Karpas-422 (cell line): ENCODE measurements around the gene CYSLTR2. TPM values are rescaled to one million over a fixed set of nuclear protein-coding genes. Genes with fewer than 3 reads are reported as not detected.

Experiments used
- DNase-seq: peaks from one replicate; pipeline ENCODE4 v3.0.0-alpha.2; 2015
- H2AFZ ChIP-seq: fragments of 200-600 bp; sonication (generic); 2 replicates; pipeline ENCODE4 v1.6.1; 2014; ENCODE audit warnings: antibody characterized with exemption, low read length, mixed read lengths
- H3K27ac ChIP-seq: fragments of 200-600 bp; sonication (generic); 2 replicates; pipeline ENCODE4 v1.5.1; 2014; ENCODE audit warnings: mild to moderate bottlenecking, low read length, moderate library complexity
- H3K27me3 ChIP-seq: fragments of 200-600 bp; sonication (generic); 2 replicates; pipeline ENCODE4 v1.6.1; 2014; ENCODE audit warnings: low read length, mixed read lengths
- H3K36me3 ChIP-seq: fragments of 200-600 bp; sonication (generic); 2 replicates; pipeline ENCODE4 v1.6.1; 2014; ENCODE audit warnings: low read length, mixed read lengths; ENCODE audit not compliant: insufficient read depth
- H3K4me1 ChIP-seq: fragments of 200-600 bp; sonication (generic); 2 replicates; pipeline ENCODE4 v1.6.1; 2014; ENCODE audit warnings: mild to moderate bottlenecking, low read length, mixed read lengths
- H3K4me2 ChIP-seq: fragments of 200-600 bp; sonication (generic); 2 replicates; pipeline ENCODE4 v1.6.1; 2014; ENCODE audit warnings: low read length, low read depth, mild to moderate bottlenecking; ENCODE audit not compliant: poor library complexity, severe bottlenecking
- H3K4me3 ChIP-seq: fragments of 200-600 bp; sonication (generic); 2 replicates; pipeline ENCODE4 v1.5.1; 2014; ENCODE audit warnings: mild to moderate bottlenecking, antibody characterized with exemption, low read length, mixed read lengths
- H3K79me2 ChIP-seq: fragments of 200-600 bp; sonication (generic); 2 replicates; pipeline ENCODE4 v1.6.1; 2014; ENCODE audit warnings: mild to moderate bottlenecking, low read length, mixed read lengths
- H3K9ac ChIP-seq: fragments of 200-600 bp; sonication (generic); 2 replicates; pipeline ENCODE4 v1.6.0; 2014; ENCODE audit warnings: low read length
- H3K9me2 ChIP-seq: fragments of 200-600 bp; sonication (generic), shearing (Covaris generic); replicated peaks from 2 replicates; pipeline ENCODE4 v1.6.0; 2014; ENCODE audit warnings: mild to moderate bottlenecking, low read length, moderate library complexity; ENCODE audit not compliant: insufficient read depth
- H3K9me3 ChIP-seq: fragments of 300-700, 200-600 bp; sonication (generic); 2 replicates; pipeline ENCODE4 v1.6.1; 2014; ENCODE audit warnings: low read length, mixed read lengths
- H4K20me1 ChIP-seq: fragments of 200-600 bp; sonication (generic); 2 replicates; pipeline ENCODE4 v1.6.1; 2014; ENCODE audit warnings: mild to moderate bottlenecking, antibody characterized with exemption, low read length, low read depth; ENCODE audit not compliant: insufficient read depth
- total RNA-seq: library from RNA; depleted of rRNA; stranded (reverse); fragments of >200 nt; shearing (Covaris generic); gene quantifications from 2 replicates; pipeline ENCODE4 v1.2.3, GENCODE V29; 2014; ENCODE audit warnings: low replicate concordance; rRNA removed

CYSLTR2 gene, protein sequence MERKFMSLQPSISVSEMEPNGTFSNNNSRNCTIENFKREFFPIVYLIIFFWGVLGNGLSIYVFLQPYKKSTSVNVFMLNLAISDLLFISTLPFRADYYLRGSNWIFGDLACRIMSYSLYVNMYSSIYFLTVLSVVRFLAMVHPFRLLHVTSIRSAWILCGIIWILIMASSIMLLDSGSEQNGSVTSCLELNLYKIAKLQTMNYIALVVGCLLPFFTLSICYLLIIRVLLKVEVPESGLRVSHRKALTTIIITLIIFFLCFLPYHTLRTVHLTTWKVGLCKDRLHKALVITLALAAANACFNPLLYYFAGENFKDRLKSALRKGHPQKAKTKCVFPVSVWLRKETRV
- 0.22 TPM in 1 of 2 replicates, not detected in the other for total RNA-seq

DNA sequence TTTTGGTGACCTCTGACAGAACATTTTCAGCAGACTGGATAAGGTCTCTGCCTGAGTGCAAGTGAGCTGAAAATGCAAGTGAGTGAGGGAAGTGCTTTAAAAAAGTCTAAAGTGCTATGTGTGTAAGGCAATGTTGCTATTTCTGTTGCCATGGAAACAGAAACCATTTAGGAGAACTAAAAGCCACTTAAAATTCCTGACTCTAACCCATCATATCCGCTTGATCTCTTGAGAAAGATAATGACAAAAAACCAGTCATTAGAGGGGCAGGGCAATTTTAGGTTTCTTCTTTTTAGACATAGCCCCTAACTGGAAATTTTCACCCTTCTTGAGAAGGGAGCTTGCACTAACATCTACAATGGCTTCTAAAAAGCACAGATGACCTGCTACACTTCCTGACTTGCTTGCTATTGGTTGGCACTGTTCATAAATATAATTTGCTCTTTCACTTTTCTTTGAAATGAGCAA, at the start of gene CYSLTR2:
CYSLTR2 (plus strand) TSS at position 458 of the 468 bp plus-strand sequence. CDS start 52,889 bp downstream, outside the sequence.
- Histone ChIP-seq H4K20me1 (no peaks in the 10 kb centered on the region), H3K36me3 (no peaks in the 10 kb centered on the region), H3K27me3 (no peaks in the 10 kb centered on the region), H3K4me3 (no peak within 1 kb of the TSS), H3K4me1 (peaks cover 20% of the 10 kb centered on the region), H3K79me2 (no peaks in the 10 kb centered on the region), H3K9me3 (no peaks in the 10 kb centered on the region), H3K4me2 (peak within 1 kb of the TSS; percentile 31), H2AFZ (no peak within 1 kb of the TSS), H3K9me2 (no peaks in the 10 kb centered on the region), H3K9ac (no peak within 1 kb of the TSS), H3K27ac (no peak within 1 kb of the TSS)
- DNase-seq = peak; percentile 68

DNA sequence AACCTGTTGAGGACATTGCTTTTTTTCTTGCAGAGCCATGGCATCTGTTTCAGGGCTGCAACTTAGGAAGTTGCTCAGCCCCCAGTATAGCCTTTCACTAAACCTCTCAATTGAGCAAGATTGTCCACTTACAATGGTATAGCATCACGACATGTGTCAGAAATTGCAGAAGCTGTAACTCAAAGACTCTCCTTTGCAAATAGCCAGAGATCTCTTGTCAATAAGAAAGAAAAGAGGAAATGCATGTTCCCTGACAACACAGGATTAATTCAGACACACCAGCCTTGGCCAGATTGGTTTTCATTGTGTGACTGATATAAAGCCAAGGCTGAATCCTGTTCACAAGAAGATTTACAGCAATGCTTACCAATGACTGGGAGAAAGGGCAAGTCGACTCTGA, 38.7 kb upstream of the CYSLTR2 start:
- Histone ChIP-seq H3K79me2 (no peaks in the 10 kb centered on the region), H3K4me3 (no peak overlapping the region), H2AFZ (no peak overlapping the region), H3K9me3 (no peaks in the 10 kb centered on the region; the same call in 1 of the 2 replicates), H3K27ac (no peak overlapping the region), H4K20me1 (no peaks in the 10 kb centered on the region), H3K4me1 (no peaks in the 10 kb centered on the region), H3K9me2 (no peaks in the 10 kb centered on the region), H3K9ac (no peak overlapping the region), H3K36me3 (no peaks in the 10 kb centered on the region), H3K27me3 (peaks cover 2% of the 10 kb centered on the region; the same call in 1 of the 2 replicates), H3K4me2 (no peak overlapping the region)
- DNase-seq = no peak

DNA sequence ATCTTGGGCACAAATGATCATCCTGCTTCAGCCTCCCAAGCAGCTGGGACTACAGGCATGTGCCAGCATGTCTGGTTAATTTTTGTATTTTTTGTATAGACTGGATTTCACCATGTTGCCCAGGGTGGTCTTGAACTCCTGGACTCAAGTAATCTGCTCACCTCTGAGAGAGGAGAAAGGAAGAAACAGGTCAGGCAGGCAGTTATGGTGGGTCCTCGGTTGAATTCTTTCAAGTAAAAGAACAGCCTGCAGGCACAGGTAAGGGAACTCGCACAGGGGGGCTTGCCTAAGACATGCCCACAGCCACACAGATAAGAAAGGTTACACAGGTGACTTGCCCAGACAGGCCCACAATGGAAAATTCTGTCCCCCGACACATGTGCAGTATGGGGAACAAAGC, 34.8 kb upstream of the CYSLTR2 start:
- Histone ChIP-seq H3K4me1 (no peaks in the 10 kb centered on the region), H3K79me2 (no peaks in the 10 kb centered on the region), H3K9ac (no peak overlapping the region), H3K27ac (no peak overlapping the region), H3K27me3 (peaks cover 5% of the 10 kb centered on the region; the same call in 1 of the 2 replicates), H3K9me3 (peaks cover 10% of the 10 kb centered on the region), H3K36me3 (no peaks in the 10 kb centered on the region), H3K9me2 (no peaks in the 10 kb centered on the region), H4K20me1 (no peaks in the 10 kb centered on the region), H3K4me2 (no peak overlapping the region), H3K4me3 (no peak overlapping the region), H2AFZ (no peak overlapping the region)
- DNase-seq = no peak

DNA sequence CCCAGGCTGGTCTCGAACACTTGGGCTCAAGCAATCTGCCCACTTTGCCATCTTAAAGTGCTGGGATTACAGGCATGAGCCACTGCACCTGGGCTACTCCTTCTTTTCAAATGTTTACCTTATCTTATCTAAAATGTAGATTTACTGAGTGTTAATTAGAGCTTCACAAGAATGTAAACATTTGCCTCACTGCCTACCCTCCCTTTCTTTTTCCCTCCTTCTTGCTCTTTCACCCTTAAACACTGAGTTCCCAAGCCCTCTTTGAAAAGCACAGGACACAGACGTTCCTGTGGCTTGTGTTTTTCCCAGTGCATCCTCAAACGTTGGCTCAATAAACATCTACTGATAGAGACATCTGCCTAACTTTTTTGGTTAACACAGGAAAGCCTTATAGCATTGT, 32.7 kb upstream of the CYSLTR2 start:
- Histone ChIP-seq H3K27me3 (peaks cover 5% of the 10 kb centered on the region; the same call in 1 of the 2 replicates), H3K27ac (no peak overlapping the region), H3K9me3 (peaks cover 10% of the 10 kb centered on the region), H3K4me2 (no peak overlapping the region), H3K36me3 (no peaks in the 10 kb centered on the region), H3K4me3 (no peak overlapping the region), H2AFZ (no peak overlapping the region), H3K79me2 (no peaks in the 10 kb centered on the region), H4K20me1 (no peaks in the 10 kb centered on the region), H3K9ac (no peak overlapping the region), H3K9me2 (no peaks in the 10 kb centered on the region), H3K4me1 (no peaks in the 10 kb centered on the region)
- DNase-seq = no peak

DNA sequence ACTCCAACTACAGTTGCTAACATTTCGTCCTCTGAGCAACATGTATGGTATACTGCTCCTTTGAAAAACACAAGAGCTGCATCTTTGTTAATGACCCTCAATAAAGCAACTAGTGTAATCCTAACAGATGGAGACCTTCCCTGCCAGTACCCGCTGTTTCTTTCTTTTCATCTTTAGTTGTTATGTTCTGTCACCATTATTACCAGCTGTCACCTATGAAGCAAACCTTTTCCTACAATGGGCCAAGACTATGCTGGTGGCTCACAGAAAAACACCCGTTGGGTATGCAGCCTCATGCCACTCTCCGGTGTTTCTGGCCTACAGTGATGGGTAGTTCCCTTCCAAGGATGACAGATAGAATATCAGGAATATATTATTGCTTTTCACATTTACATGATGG, 29.7 kb upstream of the CYSLTR2 start:
- H3K27ac ChIP-seq = no peak overlapping the region
- H3K36me3 ChIP-seq = no peaks in the 10 kb centered on the region
- H3K4me1 ChIP-seq = no peaks in the 10 kb centered on the region
- H3K27me3 ChIP-seq = 0 out of 2 replicates have a peak, but pooled peaks cover 2% of the 10 kb centered on the region
- no peak overlapping the region for H3K9ac ChIP-seq
- peaks cover 10% of the 10 kb centered on the region for H3K9me3 ChIP-seq
- no peaks in the 10 kb centered on the region for H3K9me2 ChIP-seq
- H3K4me3 ChIP-seq = no peak overlapping the region
- H3K79me2 ChIP-seq = no peaks in the 10 kb centered on the region
- no peak for DNase-seq
- no peak overlapping the region for H2AFZ ChIP-seq
- no peaks in the 10 kb centered on the region for H4K20me1 ChIP-seq
- no peak overlapping the region for H3K4me2 ChIP-seq

DNA sequence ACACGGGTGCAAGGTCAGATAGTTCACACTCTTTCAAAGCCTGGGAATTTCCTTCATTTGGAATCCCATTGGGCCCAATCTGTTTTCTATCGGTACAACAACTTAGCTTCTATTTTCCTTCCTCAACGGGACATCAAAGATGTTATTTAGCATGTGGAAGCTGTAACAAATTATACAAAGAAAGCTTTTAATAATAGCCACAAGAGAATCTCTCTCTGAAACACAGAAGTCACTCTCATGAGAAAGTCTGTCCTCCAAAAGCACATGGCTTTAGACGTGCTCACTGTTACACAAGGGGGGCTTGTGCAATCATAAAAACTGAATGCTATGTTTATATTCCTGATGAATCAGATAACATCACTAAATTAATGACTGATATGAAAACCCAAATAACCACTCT, 28.9 kb upstream of the CYSLTR2 start:
- peaks cover 10% of the 10 kb centered on the region for H3K9me3 ChIP-seq
- no peaks in the 10 kb centered on the region for H3K79me2 ChIP-seq
- H3K4me2 ChIP-seq = no peak overlapping the region
- H3K9me2 ChIP-seq = no peaks in the 10 kb centered on the region
- H3K36me3 ChIP-seq = no peaks in the 10 kb centered on the region
- H3K27ac ChIP-seq = no peak overlapping the region
- H3K27me3 ChIP-seq = 0 out of 2 replicates have a peak, but pooled peaks cover 2% of the 10 kb centered on the region
- no peaks in the 10 kb centered on the region for H3K4me1 ChIP-seq
- DNase-seq = no peak
- H2AFZ ChIP-seq = 0 out of 2 replicates have a peak overlapping the region, but pooled peaks have one; percentile 5
- no peak overlapping the region for H3K9ac ChIP-seq
- no peak overlapping the region for H3K4me3 ChIP-seq
- H4K20me1 ChIP-seq = no peaks in the 10 kb centered on the region

DNA sequence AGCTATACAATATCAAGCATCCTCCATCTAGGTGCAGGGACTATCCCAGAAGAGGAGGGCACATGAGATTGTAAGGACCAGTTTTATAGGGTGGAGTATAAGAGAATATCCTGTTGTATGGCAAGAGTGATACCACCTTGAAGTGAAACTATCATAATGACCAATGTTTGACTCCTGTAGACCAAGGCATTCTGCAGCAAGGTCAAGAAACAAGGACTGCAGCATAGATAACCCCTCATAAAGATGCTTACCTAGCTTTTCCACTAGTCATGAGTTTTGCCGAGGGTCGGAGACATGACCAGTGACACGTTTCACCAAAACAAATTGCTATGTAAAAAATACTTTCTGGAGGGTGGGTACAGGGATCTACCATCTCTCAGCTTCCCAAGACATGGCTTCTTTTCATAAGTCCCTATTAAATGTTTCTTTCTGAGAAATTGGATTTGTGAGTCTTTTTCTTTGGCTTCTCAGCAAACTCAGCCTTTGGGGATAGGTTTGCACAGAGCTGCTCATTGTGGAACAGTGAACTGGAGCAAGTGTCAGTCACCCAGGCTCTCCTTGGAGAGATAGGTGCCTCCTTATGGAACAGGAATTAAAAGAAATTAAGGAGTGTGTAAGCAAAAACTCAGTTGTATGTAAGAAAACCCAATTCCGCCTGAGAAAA, 28.2 kb upstream of the CYSLTR2 start:
- Histone ChIP-seq H3K9ac (no peak overlapping the region), H3K27ac (no peak overlapping the region), H2AFZ (no peak overlapping the region), H3K36me3 (no peaks in the 10 kb centered on the region), H3K9me3 (peaks cover 10% of the 10 kb centered on the region), H3K4me2 (no peak overlapping the region), H4K20me1 (no peaks in the 10 kb centered on the region), H3K4me1 (no peaks in the 10 kb centered on the region), H3K27me3 (0 out of 2 replicates have a peak, but pooled peaks cover 2% of the 10 kb centered on the region), H3K9me2 (no peaks in the 10 kb centered on the region), H3K79me2 (no peaks in the 10 kb centered on the region), H3K4me3 (no peak overlapping the region)
- no peak for DNase-seq

DNA sequence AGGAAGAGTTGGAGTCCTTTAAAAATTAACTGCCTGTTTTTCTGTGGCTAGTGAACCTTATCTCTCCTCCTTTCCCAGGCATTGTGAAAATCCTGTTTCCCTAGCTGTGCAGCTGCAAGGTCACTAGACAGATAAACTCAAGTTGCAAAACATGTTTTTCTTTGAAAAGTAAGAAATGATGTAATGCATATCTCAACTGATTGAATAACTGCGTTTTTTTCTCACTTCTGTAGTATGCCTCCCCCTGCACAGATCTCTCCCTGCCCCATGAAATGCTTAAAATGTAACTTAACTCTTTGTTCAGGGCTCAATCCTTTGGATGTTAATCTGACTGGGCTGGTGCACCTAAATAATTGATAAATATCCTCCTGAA, 27.7 kb upstream of the CYSLTR2 start:
- peaks cover 8% of the 10 kb centered on the region for H3K9me3 ChIP-seq
- no peak overlapping the region for H3K4me2 ChIP-seq
- no peaks in the 10 kb centered on the region for H3K9me2 ChIP-seq
- H3K79me2 ChIP-seq = no peaks in the 10 kb centered on the region
- H3K4me1 ChIP-seq = no peaks in the 10 kb centered on the region
- no peak overlapping the region for H3K9ac ChIP-seq
- H2AFZ ChIP-seq = no peak overlapping the region
- no peak overlapping the region for H3K4me3 ChIP-seq
- H3K36me3 ChIP-seq = no peaks in the 10 kb centered on the region
- DNase-seq = no peak
- no peaks in the 10 kb centered on the region for H4K20me1 ChIP-seq
- 0 out of 2 replicates have a peak, but pooled peaks cover 2% of the 10 kb centered on the region for H3K27me3 ChIP-seq
- no peak overlapping the region for H3K27ac ChIP-seq
